GM19043 (cell line): ENCODE data around the gene HIRIP3.
"Not testable (repeated sequence)": the region's sequence is repeated elsewhere in the genome, so short reads cannot be mapped to it uniquely, and the experiment has no call there.

ENCODE experiments used
- ATAC-seq: cut with Tn5 transposase; IDR thresholded peaks from one replicate; pipeline ENCODE4 v1.9.1; 2021; ENCODE audit warnings: low read depth; ENCODE audit not compliant: unreplicated experiment

HIRIP3 gene

DNA sequence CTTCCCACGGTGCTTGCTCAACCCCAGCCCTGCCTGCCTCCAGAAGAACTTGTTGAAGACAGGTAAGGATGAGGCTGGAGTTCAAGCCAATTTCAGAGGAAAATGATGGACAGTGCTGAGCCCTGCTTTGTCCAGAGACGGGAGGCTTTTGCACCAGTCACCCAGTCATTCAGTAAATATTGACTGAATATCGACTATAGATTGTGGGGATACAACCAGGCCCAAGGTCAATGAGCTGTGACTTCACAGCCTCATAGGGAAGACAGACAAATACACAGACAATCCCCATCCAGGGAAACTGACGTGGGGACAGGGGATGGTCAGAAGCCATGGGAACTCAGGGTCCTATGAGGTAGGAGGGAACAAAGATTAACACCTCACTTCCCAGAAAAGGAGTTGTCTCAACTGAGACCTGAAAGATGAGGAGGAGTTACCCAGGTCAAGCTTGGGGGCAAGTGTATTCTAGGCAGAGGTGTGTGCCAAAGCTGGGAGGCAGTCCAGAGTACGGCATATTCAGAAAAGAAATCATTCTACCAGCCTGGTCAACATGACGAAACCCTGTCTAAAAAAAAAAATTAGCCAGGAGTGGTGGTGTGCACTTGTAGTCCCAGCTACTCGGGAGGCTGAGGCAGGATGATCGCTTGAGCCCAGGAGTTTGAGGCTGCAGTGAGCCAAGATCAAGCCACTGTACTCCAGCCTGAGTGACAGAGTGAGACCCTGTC, 21.3 kb upstream of the HIRIP3 start:
- no peak for ATAC-seq

DNA sequence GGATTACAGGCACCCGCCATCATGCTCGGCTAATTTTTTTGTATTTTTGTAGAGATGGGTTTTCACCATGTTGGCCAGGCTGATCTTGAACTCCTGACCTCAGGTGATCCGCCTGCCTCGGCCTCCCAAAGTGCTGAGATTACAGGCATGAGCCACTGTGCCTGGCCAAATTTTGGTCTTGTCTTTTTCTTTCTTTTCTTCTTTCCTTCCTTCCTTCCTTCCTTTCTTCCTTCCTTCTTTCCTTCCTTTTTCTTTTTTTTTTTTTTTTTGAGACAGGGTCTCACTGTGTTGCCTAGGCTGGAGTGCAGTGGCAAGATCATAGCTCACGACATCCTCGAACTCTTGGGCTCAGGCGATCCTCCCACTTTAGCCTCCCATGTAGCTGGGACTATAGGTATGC, 20.0 kb upstream of the HIRIP3 start:
- ATAC-seq = not testable (repeated sequence)

GRCh38 chr16:30012598-30012997, 17.2 kb upstream of the HIRIP3 start:
- not testable (repeated sequence) for ATAC-seq

GRCh38 chr16:30011714-30012504, 16.5 kb upstream of the HIRIP3 start:
- no peak for ATAC-seq

DNA sequence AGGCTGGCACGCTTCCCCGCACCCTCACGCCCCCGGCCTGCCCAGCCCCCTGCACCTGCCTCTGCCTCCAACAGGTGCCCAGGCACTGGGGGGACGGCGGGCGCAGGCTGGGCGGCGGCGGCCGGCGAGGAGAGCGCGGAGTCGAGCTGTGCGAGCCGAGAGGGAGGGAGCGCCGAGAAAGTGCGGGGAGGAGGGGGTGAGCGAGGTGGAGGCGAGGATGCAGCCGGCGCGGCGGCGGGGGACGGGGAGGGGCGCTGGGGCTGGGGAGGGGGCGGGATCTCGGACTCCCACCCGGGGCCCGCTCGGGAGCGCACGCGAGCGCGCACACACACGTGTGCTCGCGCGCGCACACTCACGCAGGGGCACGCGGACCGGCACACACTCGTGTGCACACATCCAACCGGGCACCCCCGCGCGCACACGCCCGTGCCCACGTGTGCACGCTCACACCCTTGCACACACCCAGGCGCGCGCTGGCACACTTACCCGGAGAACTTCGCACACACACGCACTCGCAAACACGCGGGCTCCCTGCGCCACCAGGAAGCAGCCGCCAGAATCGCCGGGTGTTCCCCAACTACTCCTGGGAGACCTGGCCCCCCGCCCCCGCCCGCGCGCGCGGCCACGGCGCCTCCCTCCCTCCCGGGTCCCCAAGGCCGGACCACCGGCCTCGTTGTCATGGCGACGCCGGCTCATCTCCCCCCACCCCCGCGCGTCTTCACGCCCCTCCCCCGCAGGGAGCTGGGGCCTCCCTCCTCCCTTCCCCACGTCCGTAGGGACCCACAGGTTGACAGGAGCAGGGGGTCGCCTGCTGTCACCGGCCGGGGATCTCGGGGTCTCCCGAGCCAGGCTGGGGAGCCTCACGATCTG, 15.7 kb upstream of the HIRIP3 start, which contains the start of gene DOC2A:
TSS of gene DOC2A (minus strand) at position 184 of the 870 bp plus-strand sequence. CDS start 805 bp downstream, outside the sequence.
- ATAC-seq = no peak

DNA sequence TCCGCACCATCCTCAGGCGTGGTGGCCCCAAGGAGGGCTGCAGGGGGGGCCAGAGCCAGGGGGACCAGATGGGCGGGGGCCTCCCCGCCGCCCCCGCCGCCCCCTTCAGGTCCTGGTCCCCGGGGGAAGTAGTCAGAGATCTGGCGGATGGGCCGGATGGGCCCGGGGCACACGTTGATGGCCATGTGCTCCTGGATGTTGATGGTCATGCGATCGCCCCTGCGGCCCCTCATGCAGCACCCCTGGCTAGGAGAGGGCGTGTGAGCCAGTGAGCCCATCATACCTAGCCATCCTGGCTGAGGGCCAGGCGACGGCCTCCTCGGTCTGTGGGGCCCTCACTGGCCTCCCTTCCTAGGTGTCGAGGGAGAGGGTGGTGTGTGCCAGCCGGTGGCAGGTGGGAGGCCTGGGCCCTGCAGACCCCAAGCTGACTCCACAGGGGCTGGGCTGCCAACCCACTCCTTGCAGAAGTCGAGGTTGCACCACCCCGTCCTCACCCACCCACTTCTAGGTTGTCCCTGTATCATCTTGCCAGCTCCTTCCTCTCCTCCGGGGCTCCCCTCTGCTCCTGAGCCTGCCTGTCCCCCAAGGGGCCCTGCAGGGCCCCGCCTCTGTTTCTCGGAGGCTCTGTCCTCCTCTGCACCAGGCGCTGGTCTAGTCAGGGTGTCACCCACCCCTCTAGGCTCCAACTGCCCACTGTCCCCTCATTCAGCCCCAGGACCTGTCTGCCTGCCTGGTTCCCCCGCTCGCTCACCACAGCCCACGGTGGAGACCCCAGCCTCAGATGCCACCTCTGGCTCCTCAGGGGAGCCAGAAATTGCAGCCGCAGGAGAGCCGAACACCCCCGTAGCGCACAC, 14.8 kb upstream of the HIRIP3 start:
- no peak for ATAC-seq

GRCh38 chr16:30009085-30009862, 13.9 kb upstream of the HIRIP3 start:
- no peak for ATAC-seq

- no peak for ATAC-seq
Measured at GRCh38 chr16:30007378-30007895, 12.0 kb upstream of the HIRIP3 start.

GRCh38 chr16:30006659-30007377, 11.4 kb upstream of the HIRIP3 start:
- no peak for ATAC-seq

DNA sequence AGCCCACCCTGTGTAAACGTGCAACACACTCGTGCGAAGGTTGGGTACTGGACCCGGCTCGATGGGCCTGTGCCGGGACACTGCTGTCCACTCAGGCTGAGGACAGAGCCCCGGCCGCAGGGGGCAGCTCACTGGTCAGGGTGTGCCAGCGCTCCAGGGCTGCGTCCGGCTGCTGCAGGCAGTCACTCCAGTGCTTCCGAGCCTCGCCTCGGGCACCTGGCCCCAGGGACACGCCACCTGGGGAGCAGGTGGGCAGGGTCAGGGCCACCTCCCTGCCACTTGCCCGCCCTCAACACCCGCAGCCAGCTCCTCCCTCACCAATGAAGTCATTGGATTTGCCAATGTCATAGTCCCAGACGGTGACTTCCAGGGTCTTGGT, 10.7 kb upstream of the HIRIP3 start:
- no peak for ATAC-seq

DNA sequence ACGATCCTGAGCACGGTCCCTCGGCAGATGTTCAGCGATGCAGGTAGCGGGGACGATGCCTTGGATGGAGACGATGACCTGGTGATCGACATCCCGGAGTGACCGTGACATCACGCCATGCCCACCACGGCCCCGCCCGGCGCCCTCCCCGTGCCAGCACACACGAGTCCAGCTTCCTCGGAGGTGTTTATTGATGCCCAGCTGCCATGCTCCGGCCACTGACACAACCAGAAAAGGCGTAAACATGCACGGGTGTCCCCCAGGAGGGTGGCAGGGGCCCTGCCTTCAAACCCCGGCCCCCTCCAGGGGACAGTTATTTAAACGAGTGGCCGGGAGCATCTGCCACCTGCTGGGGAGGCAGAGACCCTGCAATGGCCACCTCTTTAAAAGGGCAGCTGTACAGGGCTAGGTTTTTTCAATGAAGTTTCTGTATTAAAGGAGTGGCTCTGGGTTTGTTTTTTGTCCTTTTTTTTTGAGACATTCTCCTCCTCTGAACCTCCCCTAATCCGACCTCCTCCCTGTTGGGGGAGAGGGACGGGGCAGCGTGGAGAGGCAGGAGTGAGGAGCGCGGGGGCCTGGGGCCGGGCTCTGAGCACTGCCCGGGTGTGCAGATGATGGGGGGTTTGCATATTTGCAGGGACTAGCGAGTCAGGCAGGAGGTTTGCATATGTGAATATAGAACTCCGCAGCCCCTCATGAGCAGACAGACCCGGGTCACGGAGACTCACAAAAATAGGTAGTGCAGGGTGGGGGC, 10.1 kb upstream of the HIRIP3 start:
- ATAC-seq = no peak

DNA sequence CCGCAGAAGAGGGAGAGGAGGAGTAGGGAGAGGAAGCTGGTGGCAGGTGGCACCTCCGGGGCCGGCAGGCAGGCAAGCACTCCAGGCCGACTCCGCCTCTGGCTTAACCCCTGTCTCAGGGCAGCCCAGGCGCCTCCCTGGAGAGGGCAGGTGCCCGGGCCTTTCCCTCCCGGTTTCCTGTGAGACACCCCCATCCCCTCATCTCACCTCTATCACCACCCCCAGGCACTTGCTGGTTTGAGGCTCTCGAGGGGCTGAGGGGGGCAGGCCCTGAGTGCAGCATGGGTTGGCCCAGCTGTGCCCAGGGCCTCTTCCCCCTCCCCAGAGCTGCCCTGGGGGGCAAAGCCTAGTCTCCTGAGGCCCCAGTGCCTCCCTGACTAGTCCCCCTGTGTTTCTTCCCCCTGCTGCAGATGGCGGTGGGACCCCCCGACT, 9.4 kb upstream of the HIRIP3 start:
- ATAC-seq = no peak

GRCh38 chr16:30004424-30004776, 9.0 kb upstream of the HIRIP3 start:
- ATAC-seq = no peak

- ATAC-seq = no peak
Measured at GRCh38 chr16:30003670-30004423, 8.4 kb upstream of the HIRIP3 start.

DNA sequence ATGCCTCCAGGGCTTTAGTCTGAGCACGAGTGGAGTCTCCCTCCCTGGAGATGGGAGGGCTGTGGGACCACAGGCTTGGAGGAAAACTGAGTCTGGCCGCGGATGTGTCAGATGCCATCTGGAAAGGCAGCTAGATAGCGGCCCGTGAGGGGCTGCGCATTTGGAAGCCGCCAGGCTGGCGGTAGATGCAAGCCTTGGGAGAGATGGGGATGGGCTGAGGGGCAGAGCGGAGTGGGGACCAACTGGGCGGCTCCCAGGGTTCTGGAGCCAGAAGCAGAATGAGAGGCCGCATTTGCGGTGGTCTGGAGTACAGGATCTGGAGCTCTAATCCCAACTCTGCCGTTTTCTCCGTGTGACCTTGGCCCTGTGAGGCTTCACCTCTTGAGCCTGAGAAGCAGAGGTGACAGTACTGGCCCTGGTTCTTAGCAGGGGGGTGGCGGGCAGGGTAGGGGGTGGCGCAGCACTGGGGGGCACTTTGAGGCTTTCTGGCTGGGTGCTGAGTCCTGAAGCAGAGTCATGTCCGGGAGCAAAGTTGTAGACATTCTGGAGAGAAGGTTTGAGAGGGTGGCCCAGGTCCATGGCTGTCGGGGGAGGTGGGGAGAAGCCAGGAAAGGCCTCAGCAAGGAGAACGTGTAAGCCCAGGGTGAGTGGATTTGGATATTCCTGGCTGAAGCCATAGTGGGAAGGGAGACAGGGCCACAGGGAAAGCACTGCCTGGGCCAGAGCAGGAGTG, 7.4 kb upstream of the HIRIP3 start:
- ATAC-seq = no peak
